H9 (cell line): ENCODE measurements around the gene OMD. TPM values are rescaled to one million over a fixed set of nuclear protein-coding genes. Genes with fewer than 3 reads are reported as not detected.

Experiments used
- DNase-seq: peaks from one replicate; pipeline ENCODE4 v3.0.0-alpha.2; 2017
- H2AFZ ChIP-seq: one replicate; pipeline ENCODE4 v1.6.1; 2013; ENCODE audit warnings: mild to moderate bottlenecking, low read length, control low read depth, moderate library complexity
- H2AK5ac ChIP-seq: 2 replicates; pipeline ENCODE4 v1.6.1; 2013; ENCODE audit warnings: low read length, control low read depth, mixed read lengths; ENCODE audit not compliant: insufficient read length
- H2BK120ac ChIP-seq: one replicate; pipeline ENCODE4 v1.6.1; 2013; ENCODE audit warnings: low read depth, mild to moderate bottlenecking, low read length, control low read depth, inconsistent platforms; ENCODE audit not compliant: poor library complexity, severe bottlenecking
- H2BK12ac ChIP-seq: 2 replicates; pipeline ENCODE4 v1.6.1; 2013; ENCODE audit warnings: low read length, control low read depth, mixed read lengths, low read depth; ENCODE audit not compliant: insufficient read length
- H2BK15ac ChIP-seq: 2 replicates; pipeline ENCODE4 v1.6.1; 2013; ENCODE audit warnings: low read depth, low read length, control low read depth
- H2BK20ac ChIP-seq: one replicate; pipeline ENCODE4 v1.6.1; 2013; ENCODE audit warnings: low read depth, mild to moderate bottlenecking, low read length, control low read depth, inconsistent platforms; ENCODE audit not compliant: poor library complexity, severe bottlenecking
- H2BK5ac ChIP-seq: 2 replicates; pipeline ENCODE4 v1.6.1; 2013; ENCODE audit warnings: low read length, control low read depth, mixed read lengths; ENCODE audit not compliant: insufficient read length
- H3K14ac ChIP-seq: 2 replicates; pipeline ENCODE4 v1.6.1; 2013; ENCODE audit warnings: low read length, control low read depth; ENCODE audit not compliant: insufficient read depth
- H3K18ac ChIP-seq: 2 replicates; pipeline ENCODE4 v1.6.1; 2013; ENCODE audit warnings: low read depth, mild to moderate bottlenecking, mixed read lengths, low read length, control low read depth; ENCODE audit not compliant: insufficient read length
- H3K23ac ChIP-seq: 2 replicates; pipeline ENCODE4 v1.6.1; 2013; ENCODE audit warnings: low read length, control low read depth, mixed read lengths, low read depth; ENCODE audit not compliant: insufficient read length
- H3K23me2 ChIP-seq: 2 replicates; pipeline ENCODE4 v1.6.1; 2013; ENCODE audit warnings: low read depth, mild to moderate bottlenecking, mixed read lengths, low read length, control low read depth; ENCODE audit not compliant: insufficient read length, poor library complexity, severe bottlenecking
- H3K27ac ChIP-seq: 2 replicates; pipeline ENCODE4 v1.5.1; 2013; ENCODE audit warnings: low read length, control low read depth, mixed read lengths, low read depth; ENCODE audit not compliant: insufficient read length
- H3K27me3 ChIP-seq: 2 replicates; pipeline ENCODE4 v1.6.1; 2013; ENCODE audit warnings: low read length, control low read depth, inconsistent platforms; ENCODE audit not compliant: insufficient read depth
- H3K4ac ChIP-seq: 2 replicates; pipeline ENCODE4 v1.6.1; 2013; ENCODE audit warnings: low read depth, mild to moderate bottlenecking, control low read depth, inconsistent platforms, low read length, moderate library complexity
- H3K4me1 ChIP-seq: 2 replicates; pipeline ENCODE4 v1.6.1; 2013; ENCODE audit warnings: low read length, control low read depth, inconsistent platforms; ENCODE audit not compliant: insufficient read depth
- H3K4me2 ChIP-seq: 2 replicates; pipeline ENCODE4 v1.6.1; 2013; ENCODE audit warnings: low read length, control low read depth, mixed read lengths; ENCODE audit not compliant: insufficient read length, insufficient read depth
- H3K56ac ChIP-seq: 2 replicates; pipeline ENCODE4 v1.6.1; 2013; ENCODE audit warnings: low read depth, mild to moderate bottlenecking, mixed read lengths, low read length, control low read depth; ENCODE audit not compliant: insufficient read length
- H3K79me1 ChIP-seq: 2 replicates; pipeline ENCODE4 v1.6.1; 2013; ENCODE audit warnings: low read depth, mild to moderate bottlenecking, moderate library complexity, low read length, control low read depth, inconsistent platforms; ENCODE audit not compliant: insufficient read depth, poor library complexity, severe bottlenecking
- H3K79me2 ChIP-seq: 2 replicates; pipeline ENCODE4 v1.6.1; 2013; ENCODE audit warnings: low read length, control low read depth, inconsistent platforms; ENCODE audit not compliant: insufficient read depth
- H3K9ac ChIP-seq: 2 replicates; pipeline ENCODE4 v1.6.1; 2013; ENCODE audit warnings: low read length, control low read depth, mixed read lengths; ENCODE audit not compliant: insufficient read length; ENCODE audit errors: extremely low read depth
- H3K9me3 ChIP-seq: one replicate; pipeline ENCODE4 v1.6.1; 2013; ENCODE audit warnings: low read depth, low read length, inconsistent platforms; ENCODE audit not compliant: control insufficient read depth
- H3T11ph ChIP-seq: one replicate; pipeline ENCODE4 v1.6.1; 2013; ENCODE audit warnings: mild to moderate bottlenecking, low read length, control low read depth, inconsistent platforms
- H4K20me1 ChIP-seq: one replicate; pipeline ENCODE4 v1.6.1; 2013; ENCODE audit not compliant: control insufficient read depth, insufficient read length, insufficient read depth
- H4K5ac ChIP-seq: 2 replicates; pipeline ENCODE4 v1.6.1; 2013; ENCODE audit warnings: low read depth, mild to moderate bottlenecking, mixed read lengths, low read length, control low read depth; ENCODE audit not compliant: insufficient read length
- H4K8ac ChIP-seq: replicated peaks from 2 replicates; pipeline ENCODE4 v1.6.1; 2013; ENCODE audit warnings: low read length, control low read depth, mixed read lengths, low read depth; ENCODE audit not compliant: insufficient read length
- H4K91ac ChIP-seq: 2 replicates; pipeline ENCODE4 v1.6.1; 2013; ENCODE audit warnings: low read depth, mild to moderate bottlenecking, moderate library complexity, mixed read lengths, low read length, control low read depth; ENCODE audit not compliant: insufficient read length
- H3K27ac Mint-ChIP-seq, 3 experiments: 2 replicates in 2 of 3; 3 replicates in 1 of 3; pipeline ENCODE4 v1.8.0; 2020 to 2021; ENCODE audit warnings: mixed read lengths in 3 of 3, mild to moderate bottlenecking in 1 of 3, moderate library complexity in 1 of 3
- H3K27me3 Mint-ChIP-seq: 2 replicates; pipeline ENCODE4 v1.8.0; 2021; ENCODE audit warnings: low read depth, mild to moderate bottlenecking, moderate library complexity, mixed read lengths
- H3K36me3 Mint-ChIP-seq, 3 experiments: 2 replicates in 2 of 3; 3 replicates in 1 of 3; pipeline ENCODE4 v1.8.0; 2020 to 2021; ENCODE audit warnings: low read depth in 3 of 3, mixed read lengths in 3 of 3; ENCODE audit not compliant: insufficient read depth in 1 of 3
- H3K4me1 Mint-ChIP-seq, 2 experiments: 2 replicates each; pipeline ENCODE4 v1.8.0; 2020; ENCODE audit warnings: mixed read lengths in 2 of 2
- H3K4me3 Mint-ChIP-seq, 2 experiments: 2 replicates in 1 of 2; 3 replicates in 1 of 2; pipeline ENCODE4 v1.8.0; 2020 to 2021; ENCODE audit warnings: mild to moderate bottlenecking in 2 of 2, mixed read lengths in 2 of 2, moderate library complexity in 1 of 2
- H3K9me3 Mint-ChIP-seq, 2 experiments: 2 replicates in 1 of 2; 3 replicates in 1 of 2; pipeline ENCODE4 v1.8.0; 2020; ENCODE audit warnings: mild to moderate bottlenecking in 2 of 2, mixed read lengths in 2 of 2, moderate library complexity in 1 of 2
- WGBS: extraction: QIAGEN DNeasy Blood & Tissue Kit; methylation state at CpG from one replicate; pipeline ENCODE4 v1.1.7; 2013; ENCODE audit warnings: missing lambda C conversion rate, low lambda C conversion rate, mixed read lengths; ENCODE audit not compliant: insufficient read length; ENCODE audit errors: extremely low coverage; 5-methylcytosine and 5-hydroxymethylcytosine counted together
- total RNA-seq: library from RNA; stranded (reverse); gene quantifications from 2 replicates; pipeline ENCODE4 v1.2.1, GENCODE V29; 2021
- TF ChIP-seq, protein P1 (sequence below): fragments of 200-600 bp; sonication (generic); conservative IDR thresholded peaks from 3 replicates; pipeline ENCODE4 v1.8.0; 2021; ENCODE audit warnings: antibody characterized with exemption, mild to moderate bottlenecking

Gene OMD
- total RNA-seq, 1 experiment from 2014 or later = not detected

DNA sequence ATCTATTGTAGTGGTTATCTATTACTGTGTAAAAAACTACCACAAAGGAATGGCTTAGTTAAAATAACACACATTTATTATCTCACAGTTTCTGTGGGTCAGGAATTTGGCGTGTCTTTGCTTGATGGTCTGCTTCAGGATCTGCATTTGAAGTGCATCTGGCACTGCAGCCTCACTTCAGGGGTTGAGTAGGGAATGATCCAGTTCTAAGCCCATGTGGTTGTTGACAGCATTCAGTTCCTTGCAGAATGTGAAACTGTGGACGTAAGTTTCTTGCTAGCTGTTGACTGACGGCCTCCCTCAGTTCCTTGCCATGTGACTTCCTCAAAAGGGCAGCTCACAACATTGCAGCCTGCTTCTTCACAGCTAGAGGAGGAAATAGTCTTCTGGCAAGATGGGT is 17.8 kb downstream of the OMD start:
- Histone ChIP-seq H2AFZ (no peak overlapping the region), H3K9me3 (no peaks in the 10 kb centered on the region), H3T11ph (no peak overlapping the region), H3K23ac (no peak overlapping the region), H3K27ac (no peak overlapping the region), H4K8ac (no peak overlapping the region), H3K18ac (no peak overlapping the region), H2BK12ac (no peak overlapping the region), H3K23me2 (no peaks in the 10 kb centered on the region), H3K4ac (no peak overlapping the region), H2AK5ac (no peak overlapping the region), H2BK15ac (no peak overlapping the region), H3K9ac (no peak overlapping the region), H2BK5ac (no peak overlapping the region), H2BK20ac (no peak overlapping the region), H3K4me1 (no peaks in the 10 kb centered on the region), H3K79me1 (no peaks in the 10 kb centered on the region), H3K27me3 (no peaks in the 10 kb centered on the region), H4K5ac (no peak overlapping the region), H4K91ac (no peak overlapping the region), H4K20me1 (no peaks in the 10 kb centered on the region), H2BK120ac (no peak overlapping the region), H3K56ac (no peak overlapping the region), H3K4me2 (no peak overlapping the region), H3K79me2 (no peaks in the 10 kb centered on the region), H3K14ac (no peak overlapping the region)
- Mint-ChIP-seq H3K4me1 (0 out of 4 replicates have a peak, but pooled peaks cover 0 to 3% of the 10 kb centered on the region in 2 experiments), H3K4me3 (no peak overlapping the region), H3K27ac (no peak overlapping the region; a peak in 1 of 7 replicates), H3K36me3 (no peaks in the 10 kb centered on the region), H3K27me3 (no peaks in the 10 kb centered on the region), H3K9me3 (no peaks in the 10 kb centered on the region)
- no peak for DNase-seq
- TF ChIP-seq, protein P1, sequence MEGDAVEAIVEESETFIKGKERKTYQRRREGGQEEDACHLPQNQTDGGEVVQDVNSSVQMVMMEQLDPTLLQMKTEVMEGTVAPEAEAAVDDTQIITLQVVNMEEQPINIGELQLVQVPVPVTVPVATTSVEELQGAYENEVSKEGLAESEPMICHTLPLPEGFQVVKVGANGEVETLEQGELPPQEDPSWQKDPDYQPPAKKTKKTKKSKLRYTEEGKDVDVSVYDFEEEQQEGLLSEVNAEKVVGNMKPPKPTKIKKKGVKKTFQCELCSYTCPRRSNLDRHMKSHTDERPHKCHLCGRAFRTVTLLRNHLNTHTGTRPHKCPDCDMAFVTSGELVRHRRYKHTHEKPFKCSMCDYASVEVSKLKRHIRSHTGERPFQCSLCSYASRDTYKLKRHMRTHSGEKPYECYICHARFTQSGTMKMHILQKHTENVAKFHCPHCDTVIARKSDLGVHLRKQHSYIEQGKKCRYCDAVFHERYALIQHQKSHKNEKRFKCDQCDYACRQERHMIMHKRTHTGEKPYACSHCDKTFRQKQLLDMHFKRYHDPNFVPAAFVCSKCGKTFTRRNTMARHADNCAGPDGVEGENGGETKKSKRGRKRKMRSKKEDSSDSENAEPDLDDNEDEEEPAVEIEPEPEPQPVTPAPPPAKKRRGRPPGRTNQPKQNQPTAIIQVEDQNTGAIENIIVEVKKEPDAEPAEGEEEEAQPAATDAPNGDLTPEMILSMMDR = no peak
- WGBS = no CpG with 5 or more reads among the region's 3 CpGs
